DND-41 (cell line): ENCODE results near the gene SIRT3.
A peak's percentile ranks its signal among the peaks of the same experiment; 100 is the strongest.

Experiments used
- ATAC-seq: fragments of 200-7000 bp; cut with Tn5 transposase; 3 replicates; pipeline ENCODE4 v1.9.1; 2021; ENCODE audit warnings: low read depth; ENCODE audit not compliant: insufficient read depth
- DNase-seq: peaks from one replicate; pipeline ENCODE4 v3.0.0-alpha.2; 2020
- H2AFZ ChIP-seq: 2 replicates; pipeline ENCODE4 v1.6.0; 2012; ENCODE audit warnings: low read depth, low read length
- H3K27ac ChIP-seq: 2 replicates; pipeline ENCODE4 v1.5.1; 2012; ENCODE audit warnings: low read length, inconsistent platforms
- H3K27me3 ChIP-seq: fragments of 200-600 bp; sonication (generic); 2 replicates; pipeline ENCODE4 v1.6.0; 2012; ENCODE audit warnings: low read length, mild to moderate bottlenecking, inconsistent platforms; ENCODE audit not compliant: insufficient read depth, poor library complexity
- H3K36me3 ChIP-seq: 2 replicates; pipeline ENCODE4 v1.5.1; 2012; ENCODE audit warnings: low read length, inconsistent platforms; ENCODE audit not compliant: insufficient read depth
- H3K4me1 ChIP-seq: 2 replicates; pipeline ENCODE4 v1.5.1; 2012; ENCODE audit warnings: mild to moderate bottlenecking, low read length; ENCODE audit not compliant: insufficient read depth
- H3K4me2 ChIP-seq: 2 replicates; pipeline ENCODE4 v1.6.0; 2012; ENCODE audit warnings: mild to moderate bottlenecking, moderate library complexity, low read length, inconsistent platforms; ENCODE audit not compliant: insufficient read depth
- H3K4me3 ChIP-seq, 2 experiments: fragments of 200-600 bp in 1 of 2; shearing (Covaris generic) in 1 of 2; 2 replicates each; pipeline ENCODE4 v1.5.1; 2012 to 2016; ENCODE audit warnings: inconsistent platforms in 2 of 2, low read length in 2 of 2, mild to moderate bottlenecking in 2 of 2, low read depth in 1 of 2, moderate library complexity in 1 of 2
- H3K79me2 ChIP-seq: 2 replicates; pipeline ENCODE4 v1.6.0; 2012; ENCODE audit warnings: low read length, inconsistent platforms; ENCODE audit not compliant: insufficient read depth
- H3K9ac ChIP-seq: 2 replicates; pipeline ENCODE4 v1.6.0; 2012; ENCODE audit warnings: low read depth, mild to moderate bottlenecking, inconsistent platforms, low read length, moderate library complexity
- H3K9me3 ChIP-seq: 2 replicates; pipeline ENCODE4 v1.5.1; 2012; ENCODE audit warnings: low read length, moderate library complexity, mild to moderate bottlenecking, inconsistent platforms; ENCODE audit not compliant: insufficient read depth, severe bottlenecking
- H4K20me1 ChIP-seq: 2 replicates; pipeline ENCODE4 v1.6.0; 2012; ENCODE audit warnings: low read length; ENCODE audit not compliant: insufficient read depth
- EZH2 ChIP-seq: IDR thresholded peaks from 3 replicates; pipeline ENCODE4 v1.6.1; 2012; ENCODE audit warnings: borderline replicate concordance, low read depth, mild to moderate bottlenecking, moderate library complexity, low read length, inconsistent platforms; ENCODE audit not compliant: severe bottlenecking
- TF ChIP-seq, protein P1 (sequence below): IDR thresholded peaks from 2 replicates; pipeline ENCODE4 v1.5.1; 2012; ENCODE audit warnings: borderline replicate concordance, low read length, moderate library complexity, mild to moderate bottlenecking; ENCODE audit not compliant: poor library complexity, severe bottlenecking; ENCODE audit errors: extremely low read depth

Gene SIRT3

DNA sequence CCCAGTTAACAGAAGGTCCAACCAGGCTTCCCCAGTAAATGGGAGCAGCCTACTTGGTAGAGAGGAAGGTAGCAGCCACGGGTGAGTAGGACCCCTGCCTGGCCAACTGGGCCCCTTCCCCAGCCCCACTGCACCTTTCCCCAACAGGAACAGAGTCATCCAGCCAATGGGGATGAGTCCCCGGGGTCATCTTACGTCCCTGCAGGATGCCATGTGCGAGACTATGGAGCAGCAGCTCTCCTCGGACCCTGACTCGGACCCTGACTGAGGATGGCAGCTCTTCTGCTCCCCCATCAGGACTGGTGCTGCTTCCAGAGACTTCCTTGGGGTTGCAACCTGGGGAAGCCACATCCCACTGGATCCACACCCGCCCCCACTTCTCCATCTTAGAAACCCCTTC is 22.1 kb downstream of the SIRT3 start:
- Histone ChIP-seq H3K4me3 (no peak overlapping the region), H3K9me3 (no peaks in the 10 kb centered on the region), H3K4me1 (peaks cover 29% of the 10 kb centered on the region), H3K36me3 (peaks cover 73% of the 10 kb centered on the region), H4K20me1 (peaks cover 49% of the 10 kb centered on the region), H3K27ac (no peak overlapping the region), H3K4me2 (no peak overlapping the region), H3K27me3 (no peaks in the 10 kb centered on the region), H2AFZ (no peak overlapping the region), H3K79me2 (peaks cover 23% of the 10 kb centered on the region), H3K9ac (no peak overlapping the region)
- ATAC-seq (no peak), DNase-seq (no peak)
- TF ChIP-seq EZH2 = no peak
- TF ChIP-seq, protein P1, sequence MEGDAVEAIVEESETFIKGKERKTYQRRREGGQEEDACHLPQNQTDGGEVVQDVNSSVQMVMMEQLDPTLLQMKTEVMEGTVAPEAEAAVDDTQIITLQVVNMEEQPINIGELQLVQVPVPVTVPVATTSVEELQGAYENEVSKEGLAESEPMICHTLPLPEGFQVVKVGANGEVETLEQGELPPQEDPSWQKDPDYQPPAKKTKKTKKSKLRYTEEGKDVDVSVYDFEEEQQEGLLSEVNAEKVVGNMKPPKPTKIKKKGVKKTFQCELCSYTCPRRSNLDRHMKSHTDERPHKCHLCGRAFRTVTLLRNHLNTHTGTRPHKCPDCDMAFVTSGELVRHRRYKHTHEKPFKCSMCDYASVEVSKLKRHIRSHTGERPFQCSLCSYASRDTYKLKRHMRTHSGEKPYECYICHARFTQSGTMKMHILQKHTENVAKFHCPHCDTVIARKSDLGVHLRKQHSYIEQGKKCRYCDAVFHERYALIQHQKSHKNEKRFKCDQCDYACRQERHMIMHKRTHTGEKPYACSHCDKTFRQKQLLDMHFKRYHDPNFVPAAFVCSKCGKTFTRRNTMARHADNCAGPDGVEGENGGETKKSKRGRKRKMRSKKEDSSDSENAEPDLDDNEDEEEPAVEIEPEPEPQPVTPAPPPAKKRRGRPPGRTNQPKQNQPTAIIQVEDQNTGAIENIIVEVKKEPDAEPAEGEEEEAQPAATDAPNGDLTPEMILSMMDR = no peak

DNA sequence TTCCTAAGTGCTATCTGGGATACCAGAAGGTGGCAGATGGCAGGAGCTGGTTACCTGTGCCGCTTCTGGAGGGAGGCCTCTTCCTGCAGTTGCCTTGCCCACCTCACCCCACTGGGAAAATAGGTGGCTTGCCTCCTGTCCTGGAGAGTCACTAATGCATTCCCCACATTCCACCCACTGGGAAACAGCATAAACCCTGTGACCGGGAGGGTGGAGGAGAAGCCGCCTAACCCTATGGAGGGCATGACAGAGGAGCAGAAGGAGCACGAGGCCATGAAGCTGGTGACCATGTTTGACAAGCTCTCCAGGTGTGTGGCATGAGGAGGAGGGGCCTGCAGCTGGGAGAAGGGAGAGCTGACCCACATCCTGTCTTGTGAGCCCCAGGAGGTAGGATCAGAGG is 23.0 kb downstream of the SIRT3 start:
- Histone ChIP-seq H3K27ac (peak overlapping the region; percentile 29; the same call in 1 of the 2 replicates), H3K9me3 (no peaks in the 10 kb centered on the region), H2AFZ (no peak overlapping the region), H3K4me1 (peaks cover 30% of the 10 kb centered on the region), H3K79me2 (peaks cover 32% of the 10 kb centered on the region), H4K20me1 (peaks cover 51% of the 10 kb centered on the region), H3K9ac (no peak overlapping the region), H3K27me3 (no peaks in the 10 kb centered on the region), H3K4me2 (no peak overlapping the region), H3K36me3 (peaks cover 75% of the 10 kb centered on the region), H3K4me3 (no peak overlapping the region)
- peak; percentile 9; the same call in 1 of the 3 replicates for ATAC-seq
- TF ChIP-seq, protein P1 = no peak
- TF ChIP-seq EZH2 = no peak
- peak; percentile 47 for DNase-seq

GRCh38 chr11:212150-213100 is 23.7 kb downstream of the SIRT3 start:
- H3K27ac ChIP-seq = peak overlapping the region; percentile 29; the same call in 1 of the 2 replicates
- H3K4me3 ChIP-seq = no peak overlapping the region
- no peaks in the 10 kb centered on the region for H3K27me3 ChIP-seq
- H3K9ac ChIP-seq = no peak overlapping the region
- TF ChIP-seq EZH2 = no peak
- TF ChIP-seq, protein P1 = no peak
- H4K20me1 ChIP-seq = peaks cover 51% of the 10 kb centered on the region
- H2AFZ ChIP-seq = no peak overlapping the region
- peaks cover 30% of the 10 kb centered on the region for H3K4me1 ChIP-seq
- H3K9me3 ChIP-seq = no peaks in the 10 kb centered on the region
- no peak for ATAC-seq
- DNase-seq = no peak
- H3K79me2 ChIP-seq = peaks cover 37% of the 10 kb centered on the region
- no peak overlapping the region for H3K4me2 ChIP-seq
- peaks cover 75% of the 10 kb centered on the region for H3K36me3 ChIP-seq
